Osteoblast (primary cell): ENCODE results near the gene ADAMTS16. TPM values are rescaled to one million over a fixed set of nuclear protein-coding genes. Genes with fewer than 3 reads are reported as not detected.
"Not testable (repeated sequence)": the region's sequence is repeated elsewhere in the genome, so short reads cannot be mapped to it uniquely, and the experiment has no call there.

ENCODE experiments used
- DNase-seq: peaks from one replicate; pipeline ENCODE4 v3.0.0; 2011; ENCODE audit warnings: low spot score, mixed read lengths; ENCODE audit not compliant: insufficient read length; ENCODE audit errors: missing footprints
- H2AFZ ChIP-seq: 2 replicates; pipeline ENCODE4 v1.6.0; 2011; ENCODE audit warnings: mild to moderate bottlenecking, low read length
- H3K27ac ChIP-seq: 2 replicates; pipeline ENCODE4 v1.5.1; 2011; ENCODE audit warnings: mild to moderate bottlenecking, low read depth, low read length, moderate library complexity
- H3K27me3 ChIP-seq: 2 replicates; pipeline ENCODE4 v1.6.0; 2012; ENCODE audit warnings: mild to moderate bottlenecking, control low read depth, inconsistent platforms, low read length, moderate library complexity; ENCODE audit not compliant: insufficient read depth
- H3K36me3 ChIP-seq: 2 replicates; pipeline ENCODE4 v1.5.1; 2011; ENCODE audit warnings: mild to moderate bottlenecking, low read length, control low read depth, moderate library complexity; ENCODE audit not compliant: insufficient read depth
- H3K4me1 ChIP-seq: 2 replicates; pipeline ENCODE4 v1.5.1; 2011; ENCODE audit warnings: mild to moderate bottlenecking, low read length, control low read depth, moderate library complexity; ENCODE audit not compliant: insufficient read depth
- H3K4me2 ChIP-seq: 2 replicates; pipeline ENCODE4 v1.6.0; 2011; ENCODE audit warnings: mild to moderate bottlenecking, low read length; ENCODE audit not compliant: insufficient read depth
- H3K4me3 ChIP-seq: fragments of 200-600 bp; sonication (generic); 3 replicates; pipeline ENCODE4 v1.5.1; 2012; ENCODE audit warnings: mild to moderate bottlenecking, low read length, inconsistent platforms; ENCODE audit not compliant: insufficient read depth
- H3K79me2 ChIP-seq: 2 replicates; pipeline ENCODE4 v1.6.0; 2012; ENCODE audit warnings: mild to moderate bottlenecking, low read length, control low read depth, inconsistent platforms; ENCODE audit not compliant: insufficient read depth
- H3K9me3 ChIP-seq: 2 replicates; pipeline ENCODE4 v1.5.1; 2011; ENCODE audit warnings: low read depth, low read length, control low read depth
- H4K20me1 ChIP-seq: 2 replicates; pipeline ENCODE4 v1.6.0; 2012; ENCODE audit warnings: mild to moderate bottlenecking, low read length, control low read depth; ENCODE audit not compliant: insufficient read depth
- total RNA-seq: library from RNA; depleted of rRNA; stranded (reverse); fragments of >200 nt; gene quantifications from 2 replicates; pipeline ENCODE4 v1.2.3, GENCODE V29; 2012
- TF ChIP-seq, protein P1 (sequence below): IDR thresholded peaks from 2 replicates; pipeline ENCODE4 v1.5.1; 2011; ENCODE audit warnings: mild to moderate bottlenecking, low read depth, low read length, moderate library complexity; ENCODE audit errors: extremely low read depth

Gene ADAMTS16
- total RNA-seq, 1 donor: 1.4 TPM

DNA sequence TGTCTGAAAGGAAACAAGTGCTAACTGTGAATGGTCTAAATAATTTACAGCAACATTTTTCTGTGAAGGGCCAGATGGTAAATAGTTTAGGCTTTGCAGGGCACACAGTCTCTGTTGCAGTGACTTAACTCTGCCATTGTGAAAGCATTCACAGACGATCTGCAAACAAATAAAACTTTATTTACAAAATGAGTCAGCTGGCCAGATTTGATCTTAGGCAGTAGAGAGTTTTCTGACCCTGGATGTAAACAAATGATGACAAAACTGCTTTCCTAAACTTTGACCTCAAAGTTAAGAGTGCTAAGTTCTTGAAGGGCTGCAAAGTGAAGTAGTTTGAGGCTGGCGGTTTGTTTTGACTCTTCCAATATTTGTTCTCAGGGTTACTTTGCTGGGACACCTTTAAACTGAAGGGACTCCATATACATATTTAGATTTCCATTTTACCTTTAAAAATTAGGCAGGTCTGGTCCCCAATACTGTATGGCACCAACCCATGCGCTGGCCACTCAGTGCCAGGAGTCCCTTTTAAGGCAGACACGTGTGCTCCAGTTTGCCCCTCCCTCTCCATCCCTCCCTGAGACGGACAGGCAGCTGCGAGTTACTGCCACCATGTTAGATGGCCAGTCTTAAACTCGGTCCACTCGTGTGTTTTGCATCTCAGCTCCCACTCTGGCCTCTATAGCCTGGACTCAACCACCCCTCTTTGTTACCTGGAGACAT is 4.0 kb upstream of the ADAMTS16 start:
- TF ChIP-seq, protein P1, sequence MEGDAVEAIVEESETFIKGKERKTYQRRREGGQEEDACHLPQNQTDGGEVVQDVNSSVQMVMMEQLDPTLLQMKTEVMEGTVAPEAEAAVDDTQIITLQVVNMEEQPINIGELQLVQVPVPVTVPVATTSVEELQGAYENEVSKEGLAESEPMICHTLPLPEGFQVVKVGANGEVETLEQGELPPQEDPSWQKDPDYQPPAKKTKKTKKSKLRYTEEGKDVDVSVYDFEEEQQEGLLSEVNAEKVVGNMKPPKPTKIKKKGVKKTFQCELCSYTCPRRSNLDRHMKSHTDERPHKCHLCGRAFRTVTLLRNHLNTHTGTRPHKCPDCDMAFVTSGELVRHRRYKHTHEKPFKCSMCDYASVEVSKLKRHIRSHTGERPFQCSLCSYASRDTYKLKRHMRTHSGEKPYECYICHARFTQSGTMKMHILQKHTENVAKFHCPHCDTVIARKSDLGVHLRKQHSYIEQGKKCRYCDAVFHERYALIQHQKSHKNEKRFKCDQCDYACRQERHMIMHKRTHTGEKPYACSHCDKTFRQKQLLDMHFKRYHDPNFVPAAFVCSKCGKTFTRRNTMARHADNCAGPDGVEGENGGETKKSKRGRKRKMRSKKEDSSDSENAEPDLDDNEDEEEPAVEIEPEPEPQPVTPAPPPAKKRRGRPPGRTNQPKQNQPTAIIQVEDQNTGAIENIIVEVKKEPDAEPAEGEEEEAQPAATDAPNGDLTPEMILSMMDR: no peak
- Histone ChIP-seq H3K27ac (no peak overlapping the region), H2AFZ (no peak overlapping the region), H3K36me3 (no peaks in the 10 kb centered on the region), H3K4me3 (no peak overlapping the region), H4K20me1 (no peaks in the 10 kb centered on the region), H3K79me2 (no peaks in the 10 kb centered on the region), H3K4me1 (peaks cover 9% of the 10 kb centered on the region), H3K27me3 (peaks cover 20% of the 10 kb centered on the region), H3K9me3 (no peaks in the 10 kb centered on the region), H3K4me2 (no peak overlapping the region)
- DNase-seq: peak; percentile 84

DNA sequence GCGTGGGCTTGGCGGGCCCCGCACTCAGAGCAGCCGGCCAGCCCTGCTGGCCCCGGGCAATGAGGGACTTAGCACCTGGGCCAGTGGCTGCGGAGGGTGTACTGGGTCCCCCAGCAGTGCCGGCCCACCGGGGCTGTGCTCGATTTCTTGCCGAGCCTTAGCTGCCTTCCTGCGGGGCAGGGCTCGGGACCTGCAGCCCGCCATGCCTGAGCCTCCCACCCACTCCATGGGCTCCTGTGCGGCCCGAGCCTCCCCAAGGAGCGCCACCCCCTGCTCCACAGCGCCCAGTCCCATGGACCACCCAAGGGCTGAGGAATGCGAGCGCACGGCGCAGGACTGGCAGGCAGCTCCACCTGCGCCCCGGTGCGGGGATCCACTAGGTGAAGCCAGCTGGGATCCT is 2.3 kb upstream of the ADAMTS16 start:
- not testable (repeated sequence) for H4K20me1 ChIP-seq

DNA sequence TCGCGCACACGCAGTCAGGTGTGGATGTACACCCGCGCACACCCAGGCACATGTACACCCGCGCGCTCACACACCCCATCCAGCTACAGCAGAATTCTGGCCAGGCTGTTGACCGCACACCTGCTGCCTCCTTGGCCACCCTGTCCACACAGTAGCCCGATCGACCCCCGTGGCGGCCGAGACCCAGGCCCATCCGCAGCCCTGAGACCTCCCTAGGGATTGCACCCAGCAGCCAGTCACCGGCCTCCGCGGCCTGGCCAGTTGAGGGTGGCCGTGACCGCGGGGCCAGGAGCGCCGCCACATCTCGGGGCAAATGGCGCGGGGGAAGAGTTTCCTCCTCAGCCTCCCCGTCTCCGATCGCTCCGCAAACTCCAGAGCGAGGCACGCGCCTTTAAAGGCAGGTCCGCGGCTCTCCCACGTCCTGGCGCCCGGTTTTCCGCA is 774 bp upstream of the ADAMTS16 start:
- peak; percentile 65 for DNase-seq
- Histone ChIP-seq H3K9me3 (no peaks in the 10 kb centered on the region), H3K27ac (no peak overlapping the region), H3K36me3 (no peaks in the 10 kb centered on the region), H2AFZ (peak overlapping the region; percentile 15), H3K79me2 (no peaks in the 10 kb centered on the region), H3K4me1 (peaks cover 12% of the 10 kb centered on the region), H4K20me1 (no peaks in the 10 kb centered on the region), H3K4me2 (peak overlapping the region; percentile 60), H3K27me3 (peaks cover 25% of the 10 kb centered on the region), H3K4me3 (peak overlapping the region; percentile 48)
- TF ChIP-seq, protein P1: no peak

More for the DNA sequence above, 2.3 kb upstream of the ADAMTS16 start:
- Histone ChIP-seq H3K27me3 (peaks cover 25% of the 10 kb centered on the region), H3K4me1 (peaks cover 12% of the 10 kb centered on the region)
- H3K79me2 ChIP-seq, H3K36me3 ChIP-seq, H3K27ac ChIP-seq, DNase-seq, H2AFZ ChIP-seq, H3K9me3 ChIP-seq, H3K4me2 ChIP-seq, H3K4me3 ChIP-seq: not testable (repeated sequence)

DNA sequence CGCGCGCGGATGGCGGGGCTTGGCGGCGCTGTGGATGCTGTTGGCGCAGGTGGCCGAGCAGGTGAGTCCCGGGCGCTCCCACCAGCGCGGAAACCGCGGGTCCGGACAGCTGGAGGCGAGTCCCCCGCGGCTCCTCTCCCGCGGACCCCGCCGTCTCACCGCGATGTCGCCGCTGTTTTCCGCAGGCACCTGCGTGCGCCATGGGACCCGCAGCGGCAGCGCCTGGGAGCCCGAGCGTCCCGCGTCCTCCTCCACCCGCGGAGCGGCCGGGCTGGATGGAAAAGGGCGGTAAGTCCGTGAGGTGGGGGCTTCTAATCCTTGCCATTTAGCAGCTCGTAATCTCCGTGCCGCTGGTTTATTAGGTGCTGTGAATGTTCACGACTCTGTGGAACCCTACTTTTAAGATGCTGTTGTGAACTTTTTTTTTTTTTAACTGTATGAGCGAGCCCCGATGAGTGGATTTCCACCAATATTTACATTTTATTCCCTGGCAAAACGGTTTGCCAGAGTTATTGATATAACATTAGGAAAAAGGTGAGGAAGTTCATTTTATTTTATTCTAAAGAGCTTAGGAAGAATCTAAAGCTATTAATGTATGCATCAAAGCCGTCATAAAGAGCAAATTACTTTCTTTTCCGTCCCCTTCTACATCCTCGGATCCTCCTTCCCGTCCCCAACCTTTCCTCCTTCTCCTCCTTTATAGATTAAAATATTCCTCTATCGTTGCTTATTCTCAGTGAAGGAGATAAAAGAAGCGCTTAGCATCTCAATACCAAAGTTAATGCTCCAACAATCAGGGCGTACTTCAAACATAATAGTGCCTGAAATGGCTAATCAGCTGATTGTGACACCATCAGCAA is 579 bp downstream of the ADAMTS16 start:
- H3K27me3 ChIP-seq: peaks cover 25% of the 10 kb centered on the region
- no peak overlapping the region for H2AFZ ChIP-seq
- no peak overlapping the region for H3K27ac ChIP-seq
- no peaks in the 10 kb centered on the region for H3K9me3 ChIP-seq
- H3K4me3 ChIP-seq: peak overlapping the region; percentile 48
- H3K4me1 ChIP-seq: peaks cover 16% of the 10 kb centered on the region
- H3K79me2 ChIP-seq: no peaks in the 10 kb centered on the region
- H4K20me1 ChIP-seq: no peaks in the 10 kb centered on the region
- TF ChIP-seq, protein P1: no peak
- no peaks in the 10 kb centered on the region for H3K36me3 ChIP-seq
- H3K4me2 ChIP-seq: peak overlapping the region; percentile 69
- DNase-seq: peak; percentile 66
